Occipital lobe (tissue), 2 donors: ENCODE data around the gene TESMIN. TPM values are rescaled to one million over a fixed set of nuclear protein-coding genes. Genes with fewer than 3 reads are reported as not detected.

Source experiments
- DNase-seq: peaks from one replicate; lab custom pipeline; 2025; lab: John Stamatoyannopoulos, UW
- total RNA-seq: library from RNA; depleted of rRNA; stranded (reverse); fragments of >200 nt; gene quantifications from one replicate; pipeline ENCODE4 v1.2.3, GENCODE V29; 2014

Gene TESMIN
- total RNA-seq, 1 donor from 2014 or later = 0.94 TPM

- no peak for DNase-seq
Observed at GRCh38 chr11:68683536-68684384, 67.6 kb downstream of the TESMIN start.

GRCh38 chr11:68683121-68683520 is 68.2 kb downstream of the TESMIN start:
- DNase-seq = no peak

- no peak for DNase-seq
Observed at GRCh38 chr11:68682531-68682961, 68.8 kb downstream of the TESMIN start.

GRCh38 chr11:68680541-68681231 is 70.6 kb downstream of the TESMIN start:
- no peak for DNase-seq

GRCh38 chr11:68678031-68678441 is 73.3 kb downstream of the TESMIN start:
- no peak for DNase-seq

- no peak for DNase-seq
Observed at GRCh38 chr11:68677432-68677831, 73.9 kb downstream of the TESMIN start.

GRCh38 chr11:68674461-68674860 is 76.9 kb downstream of the TESMIN start:
- DNase-seq = no peak

GRCh38 chr11:68673991-68674390 is 77.3 kb downstream of the TESMIN start:
- DNase-seq = no peak

GRCh38 chr11:68673306-68673945 is 77.9 kb downstream of the TESMIN start:
- no peak for DNase-seq

- no peak for DNase-seq
Observed at GRCh38 chr11:68670208-68670992, 80.9 kb downstream of the TESMIN start.

- DNase-seq = no peak
Observed at GRCh38 chr11:68669301-68670090, 81.8 kb downstream of the TESMIN start.

GRCh38 chr11:68667511-68668500 is 83.5 kb downstream of the TESMIN start:
- no peak for DNase-seq

- no peak for DNase-seq
Observed at GRCh38 chr11:68666849-68667248, 84.5 kb downstream of the TESMIN start.

GRCh38 chr11:68665436-68665835 is 85.9 kb downstream of the TESMIN start:
- DNase-seq = no peak

- no peak for DNase-seq
Observed at GRCh38 chr11:68664906-68665305, 86.4 kb downstream of the TESMIN start.

GRCh38 chr11:68664141-68664540 is 87.2 kb downstream of the TESMIN start:
- DNase-seq = no peak

- no peak for DNase-seq
Observed at GRCh38 chr11:68663482-68664010, 87.8 kb downstream of the TESMIN start.

- DNase-seq = no peak
Observed at GRCh38 chr11:68661697-68662603, 89.4 kb downstream of the TESMIN start.
